ENCODE results near the gene KDM4F. TPM values are rescaled to one million over a fixed set of nuclear protein-coding genes. Genes with fewer than 3 reads are reported as not detected.

Gene KDM4F
- total and polyA plus RNA-seq, 2 donors (not counting 1 experiment from before 2014, with no cell fraction given): not detected

DNA sequence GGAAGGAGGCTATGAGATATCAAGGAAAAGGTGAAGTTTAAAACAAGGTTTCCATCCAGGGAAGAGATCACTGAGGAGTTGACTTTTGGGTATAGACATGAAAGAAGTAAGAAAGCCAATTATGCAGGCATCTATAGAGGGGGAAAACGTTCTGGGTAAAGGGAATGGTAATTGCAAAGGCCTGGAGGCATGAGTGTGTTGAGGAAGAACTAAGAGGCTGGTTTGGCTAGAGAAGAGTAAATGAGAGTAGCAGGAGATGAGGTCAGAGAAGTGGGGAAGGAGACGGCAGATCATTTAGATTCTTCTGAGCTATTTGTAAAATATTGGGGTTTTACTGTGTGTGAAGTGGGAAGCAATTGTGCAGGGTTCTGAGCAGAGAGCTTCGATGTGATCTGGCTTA is 48.0 kb downstream of the KDM4F start:
- H3K9ac ChIP-seq (ENCODE audit: insufficient read depth, low read length): no peak overlapping the region
- H3K27ac ChIP-seq (ENCODE audit: insufficient read depth, low read length): no peak overlapping the region
- DNase-seq (ENCODE audit: low read depth in 2 of 2): no peak
- no peaks in the 10 kb centered on the region for H3K36me3 ChIP-seq (ENCODE audit: control insufficient read depth, insufficient read depth, low read length)
- H3K27me3 ChIP-seq (ENCODE audit: control insufficient read depth, insufficient read depth, low read length): no peaks in the 10 kb centered on the region
- H4K20me1 ChIP-seq (ENCODE audit: control insufficient read depth, extremely low read depth, insufficient read depth, low read length): no peaks in the 10 kb centered on the region
- H3K4me3 ChIP-seq (replicated peaks in 1 of 4; ENCODE audit: control extremely low read depth in 1 of 4, insufficient read depth in 1 of 4, low read depth in 3 of 4, low read length in 4 of 4): no peak overlapping the region
- no peak overlapping the region for H2AFZ ChIP-seq (ENCODE audit: low read length)
- no peak overlapping the region for H3K4me2 ChIP-seq (ENCODE audit: extremely low read depth, insufficient read depth, low read length)
- no peaks in the 10 kb centered on the region for H3K79me2 ChIP-seq (ENCODE audit: control insufficient read depth, insufficient read depth, low read length)
- TF ChIP-seq EZH2 (IDR thresholded peaks at IDR 0.05; ENCODE audit: low read length, missing control alignments): no peak
- TF ChIP-seq CTCF (conservative IDR thresholded peaks at IDR 0.05 in 1 of 2, IDR thresholded peaks at IDR 0.05 in 1 of 2; ENCODE audit: low read depth in 1 of 2, low read length in 2 of 2): no peak
- peaks cover 15% of the 10 kb centered on the region for H3K4me1 ChIP-seq (ENCODE audit: control insufficient read depth, extremely low read depth, insufficient read depth, low read length)
- no peaks in the 10 kb centered on the region for H3K9me3 ChIP-seq (ENCODE audit: control insufficient read depth, insufficient read depth, low read depth, low read length)

DNA sequence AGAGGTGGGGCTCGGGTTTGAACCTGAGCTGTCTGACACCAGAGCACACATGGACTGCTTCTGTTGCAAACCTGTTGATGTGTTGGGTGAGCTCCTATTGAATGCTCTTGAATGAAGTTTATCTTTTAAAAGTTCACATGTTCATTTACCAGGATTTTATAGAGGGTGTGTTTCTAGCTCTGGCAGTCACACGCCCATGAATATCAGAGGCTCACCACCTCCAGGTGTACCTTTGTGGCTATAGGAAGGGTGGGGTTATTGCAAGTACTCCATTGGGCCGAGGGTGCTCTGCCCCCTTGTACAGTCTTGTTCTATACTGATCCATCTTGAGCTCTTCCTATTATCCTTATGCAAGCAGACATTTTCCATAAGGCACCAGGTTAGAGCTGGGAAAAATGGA is 49.6 kb downstream of the KDM4F start:
- DNase-seq (ENCODE audit: low read depth in 2 of 2): no peak
- TF ChIP-seq EZH2 (IDR thresholded peaks at IDR 0.05; ENCODE audit: low read length, missing control alignments) (no peak), CTCF (conservative IDR thresholded peaks at IDR 0.05 in 1 of 2, IDR thresholded peaks at IDR 0.05 in 1 of 2; ENCODE audit: low read depth in 1 of 2, low read length in 2 of 2) (no peak)
- Histone ChIP-seq H3K9me3 (ENCODE audit: control insufficient read depth, insufficient read depth, low read depth, low read length) (no peaks in the 10 kb centered on the region), H3K79me2 (ENCODE audit: control insufficient read depth, insufficient read depth, low read length) (no peaks in the 10 kb centered on the region), H2AFZ (ENCODE audit: low read length) (no peak overlapping the region), H3K27me3 (ENCODE audit: control insufficient read depth, insufficient read depth, low read length) (no peaks in the 10 kb centered on the region), H3K9ac (ENCODE audit: insufficient read depth, low read length) (no peak overlapping the region), H3K4me1 (ENCODE audit: control insufficient read depth, extremely low read depth, insufficient read depth, low read length) (peaks cover 8% of the 10 kb centered on the region), H3K4me2 (ENCODE audit: extremely low read depth, insufficient read depth, low read length) (no peak overlapping the region), H3K4me3 (replicated peaks in 1 of 4; ENCODE audit: control extremely low read depth in 1 of 4, insufficient read depth in 1 of 4, low read depth in 3 of 4, low read length in 4 of 4) (no peak overlapping the region), H3K27ac (ENCODE audit: insufficient read depth, low read length) (no peak overlapping the region), H4K20me1 (ENCODE audit: control insufficient read depth, extremely low read depth, insufficient read depth, low read length) (no peaks in the 10 kb centered on the region), H3K36me3 (ENCODE audit: control insufficient read depth, insufficient read depth, low read length) (no peaks in the 10 kb centered on the region)

DNA sequence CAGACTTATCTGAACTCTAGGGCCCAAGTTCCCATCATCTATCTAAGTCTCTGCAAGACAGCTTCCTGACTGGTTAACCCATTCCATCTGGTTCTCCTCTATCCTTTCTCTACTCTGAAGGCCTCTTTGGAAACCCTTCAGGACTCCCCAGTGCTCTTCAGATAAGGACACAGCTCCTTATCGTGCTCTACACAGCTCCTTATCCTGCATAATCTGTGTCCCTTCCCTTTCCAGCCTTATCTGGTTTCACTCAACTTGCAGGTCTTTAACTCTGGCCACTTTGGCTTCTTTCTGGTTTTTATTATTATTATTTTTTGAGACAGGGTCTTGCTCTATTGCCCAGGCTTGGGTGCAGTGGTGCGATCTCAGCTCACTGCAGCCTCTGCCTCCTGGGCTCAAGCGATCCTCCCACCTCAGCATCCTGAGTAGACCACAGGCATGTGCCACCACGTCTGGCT is 51.0 kb downstream of the KDM4F start:
- Histone ChIP-seq H2AFZ (ENCODE audit: low read length) (no peak overlapping the region), H3K36me3 (ENCODE audit: control insufficient read depth, insufficient read depth, low read length) (no peaks in the 10 kb centered on the region), H3K79me2 (ENCODE audit: control insufficient read depth, insufficient read depth, low read length) (no peaks in the 10 kb centered on the region), H3K4me1 (ENCODE audit: control insufficient read depth, extremely low read depth, insufficient read depth, low read length) (peaks cover 6% of the 10 kb centered on the region), H3K4me3 (replicated peaks in 1 of 4; ENCODE audit: control extremely low read depth in 1 of 4, insufficient read depth in 1 of 4, low read depth in 3 of 4, low read length in 4 of 4) (no peak overlapping the region), H3K27ac (ENCODE audit: insufficient read depth, low read length) (no peak overlapping the region), H3K27me3 (ENCODE audit: control insufficient read depth, insufficient read depth, low read length) (no peaks in the 10 kb centered on the region), H3K9me3 (ENCODE audit: control insufficient read depth, insufficient read depth, low read depth, low read length) (no peaks in the 10 kb centered on the region), H3K9ac (ENCODE audit: insufficient read depth, low read length) (no peak overlapping the region), H3K4me2 (ENCODE audit: extremely low read depth, insufficient read depth, low read length) (no peak overlapping the region), H4K20me1 (ENCODE audit: control insufficient read depth, extremely low read depth, insufficient read depth, low read length) (no peaks in the 10 kb centered on the region)
- DNase-seq (ENCODE audit: low read depth in 2 of 2): no peak
- no peak for TF ChIP-seq EZH2 (IDR thresholded peaks at IDR 0.05; ENCODE audit: low read length, missing control alignments)

Other genes starting within 250 kb of the KDM4F start
- 42.1 TPM in 2 replicates for gene CWC15, start 75.9 kb upstream of the KDM4F start, total RNA-seq
- gene CWC15, start 75.9 kb upstream of the KDM4F start, polyA plus RNA-seq: 51.4 and 54.0 TPM in 2 replicates
- gene KDM4D, start 75.7 kb upstream of the KDM4F start, total RNA-seq: 0.50 and 0.51 TPM in 2 replicates
- gene KDM4D, start 75.7 kb upstream of the KDM4F start, polyA plus RNA-seq: 0.94 and 1.4 TPM in 2 replicates
- gene KDM4E, start 24.2 kb upstream of the KDM4F start, total RNA-seq: not detected in 2 replicates
- gene KDM4E, start 24.2 kb upstream of the KDM4F start, polyA plus RNA-seq: not detected in 2 replicates
- 15.7 and 16.3 TPM in 2 replicates for gene SRSF8, start 17.5 kb downstream of the KDM4F start, total RNA-seq
- gene SRSF8, start 17.5 kb downstream of the KDM4F start, polyA plus RNA-seq: 28.9 and 31.5 TPM in 2 replicates
- gene ENDOD1, start 40.4 kb downstream of the KDM4F start, total RNA-seq: 28.2 and 33.4 TPM in 2 replicates
- 20.8 and 50.8 TPM in 2 replicates for gene ENDOD1, start 40.4 kb downstream of the KDM4F start, polyA plus RNA-seq
- 41.1 and 60.1 TPM in 2 replicates for gene SESN3, start 181.8 kb downstream of the KDM4F start, total RNA-seq
- gene SESN3, start 181.8 kb downstream of the KDM4F start, polyA plus RNA-seq: 6.4 and 12.3 TPM in 2 replicates

Measured in fibroblast of lung (primary cell).